HepG2 (cell line): ENCODE data around the gene NXPE3.
"Not testable (repeated sequence)": the region's sequence is repeated elsewhere in the genome, so short reads cannot be mapped to it uniquely, and the experiment has no call there.

ENCODE experiments used
- AHR ChIP-seq: IDR thresholded peaks from 2 replicates; pipeline ENCODE4 v1.6.1; 2018; ENCODE audit warnings: missing genetic modification reagents, missing compliant biosample characterization
- EZH2 ChIP-seq: conservative IDR thresholded peaks from 2 replicates; pipeline ENCODE4 v1.6.1; 2012; ENCODE audit warnings: mild to moderate bottlenecking, low read depth, low read length, moderate library complexity
- FOSL1 ChIP-seq: sonication (generic); formaldehyde crosslinking; IDR thresholded peaks from 2 replicates; pipeline ENCODE4 v1.9.0; 2021; ENCODE audit warnings: missing genetic modification reagents, borderline replicate concordance
- HNRNPH1 ChIP-seq: fragments of 200-400 bp; formaldehyde crosslinking; optimal IDR thresholded peaks from 2 replicates; pipeline ENCODE3; 2017; ENCODE audit warnings: mild to moderate bottlenecking, low read depth, low read length
- MXI1 ChIP-seq: IDR thresholded peaks from 3 replicates; pipeline ENCODE4 v1.6.1; 2012; ENCODE audit warnings: low read depth, low read length, inconsistent platforms, borderline replicate concordance
- NCOA2 ChIP-seq: sonication (generic); formaldehyde crosslinking; IDR thresholded peaks from 2 replicates; pipeline ENCODE4 v1.8.0; 2022; ENCODE audit warnings: inconsistent platforms
- PLRG1 ChIP-seq: fragments of 450-650 bp; conservative IDR thresholded peaks from 2 replicates; pipeline ENCODE4 v1.6.1; 2016
- RELA ChIP-seq: sonication (generic); formaldehyde crosslinking; IDR thresholded peaks from 2 replicates; pipeline ENCODE4 v1.4.0; 2020; ENCODE audit warnings: missing genetic modification reagents
- ZNF143 ChIP-seq: sonication (generic); formaldehyde crosslinking; IDR thresholded peaks from 2 replicates; pipeline ENCODE4 v1.4.0; 2020; ENCODE audit warnings: missing genetic modification reagents
- ZNF232 ChIP-seq: sonication (generic); formaldehyde crosslinking; IDR thresholded peaks from 2 replicates; pipeline ENCODE4 v1.4.0; 2020; ENCODE audit warnings: missing genetic modification reagents, borderline replicate concordance
- ZNF253 ChIP-seq: sonication (generic); formaldehyde crosslinking; IDR thresholded peaks from 2 replicates; pipeline ENCODE4 v1.8.0; 2022; ENCODE audit warnings: mild to moderate bottlenecking, missing genetic modification reagents, borderline replicate concordance
- ZNF501 ChIP-seq: sonication (generic); formaldehyde crosslinking; IDR thresholded peaks from 2 replicates; pipeline ENCODE4 v1.5.1; 2020; ENCODE audit warnings: mild to moderate bottlenecking, moderate library complexity, missing genetic modification reagents
- TF ChIP-seq, protein P1 (sequence below): sonication (generic); formaldehyde crosslinking; IDR thresholded peaks from 2 replicates; pipeline ENCODE4 v1.5.0; 2020; ENCODE audit warnings: mild to moderate bottlenecking, missing genetic modification reagents, moderate library complexity
- TF ChIP-seq, protein P2 (sequence below): sonication (generic); formaldehyde crosslinking; IDR thresholded peaks from 2 replicates; pipeline ENCODE4 v1.4.0; 2020; ENCODE audit warnings: missing genetic modification reagents

DNA sequence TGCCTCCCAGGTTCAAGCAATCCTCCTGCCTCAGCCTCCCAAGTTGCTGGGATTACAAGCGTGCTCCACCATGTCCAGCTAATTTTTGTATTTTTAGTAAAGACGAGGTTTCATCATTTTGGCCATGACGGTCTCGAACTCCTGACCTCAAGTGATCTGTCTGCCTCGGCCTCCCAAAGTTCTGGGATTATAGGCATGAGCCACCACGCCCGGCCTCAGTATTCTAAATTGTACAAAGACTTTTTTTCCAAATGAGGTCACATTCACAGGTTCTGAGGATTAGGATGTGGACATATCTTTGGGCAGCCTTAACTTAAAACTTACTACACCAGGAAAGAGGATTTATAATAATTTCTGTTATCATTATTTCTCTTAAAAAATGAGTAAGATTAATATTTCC, 85.9 kb downstream of the NXPE3 start:
- not testable (repeated sequence) for TF ChIP-seq RELA (CRISPR knock-in tag); ZNF253 (CRISPR knock-in tag); AHR (CRISPR knock-in tag); ZNF501 (CRISPR knock-in tag); MXI1; EZH2; HNRNPH1; NCOA2 (CRISPR knock-in tag); ZNF143 (CRISPR knock-in tag); ZNF232; FOSL1 (CRISPR knock-in tag); PLRG1
- TF ChIP-seq, protein P1, sequence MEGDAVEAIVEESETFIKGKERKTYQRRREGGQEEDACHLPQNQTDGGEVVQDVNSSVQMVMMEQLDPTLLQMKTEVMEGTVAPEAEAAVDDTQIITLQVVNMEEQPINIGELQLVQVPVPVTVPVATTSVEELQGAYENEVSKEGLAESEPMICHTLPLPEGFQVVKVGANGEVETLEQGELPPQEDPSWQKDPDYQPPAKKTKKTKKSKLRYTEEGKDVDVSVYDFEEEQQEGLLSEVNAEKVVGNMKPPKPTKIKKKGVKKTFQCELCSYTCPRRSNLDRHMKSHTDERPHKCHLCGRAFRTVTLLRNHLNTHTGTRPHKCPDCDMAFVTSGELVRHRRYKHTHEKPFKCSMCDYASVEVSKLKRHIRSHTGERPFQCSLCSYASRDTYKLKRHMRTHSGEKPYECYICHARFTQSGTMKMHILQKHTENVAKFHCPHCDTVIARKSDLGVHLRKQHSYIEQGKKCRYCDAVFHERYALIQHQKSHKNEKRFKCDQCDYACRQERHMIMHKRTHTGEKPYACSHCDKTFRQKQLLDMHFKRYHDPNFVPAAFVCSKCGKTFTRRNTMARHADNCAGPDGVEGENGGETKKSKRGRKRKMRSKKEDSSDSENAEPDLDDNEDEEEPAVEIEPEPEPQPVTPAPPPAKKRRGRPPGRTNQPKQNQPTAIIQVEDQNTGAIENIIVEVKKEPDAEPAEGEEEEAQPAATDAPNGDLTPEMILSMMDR (CRISPR knock-in tag) = not testable (repeated sequence)
- TF ChIP-seq, protein P2, sequence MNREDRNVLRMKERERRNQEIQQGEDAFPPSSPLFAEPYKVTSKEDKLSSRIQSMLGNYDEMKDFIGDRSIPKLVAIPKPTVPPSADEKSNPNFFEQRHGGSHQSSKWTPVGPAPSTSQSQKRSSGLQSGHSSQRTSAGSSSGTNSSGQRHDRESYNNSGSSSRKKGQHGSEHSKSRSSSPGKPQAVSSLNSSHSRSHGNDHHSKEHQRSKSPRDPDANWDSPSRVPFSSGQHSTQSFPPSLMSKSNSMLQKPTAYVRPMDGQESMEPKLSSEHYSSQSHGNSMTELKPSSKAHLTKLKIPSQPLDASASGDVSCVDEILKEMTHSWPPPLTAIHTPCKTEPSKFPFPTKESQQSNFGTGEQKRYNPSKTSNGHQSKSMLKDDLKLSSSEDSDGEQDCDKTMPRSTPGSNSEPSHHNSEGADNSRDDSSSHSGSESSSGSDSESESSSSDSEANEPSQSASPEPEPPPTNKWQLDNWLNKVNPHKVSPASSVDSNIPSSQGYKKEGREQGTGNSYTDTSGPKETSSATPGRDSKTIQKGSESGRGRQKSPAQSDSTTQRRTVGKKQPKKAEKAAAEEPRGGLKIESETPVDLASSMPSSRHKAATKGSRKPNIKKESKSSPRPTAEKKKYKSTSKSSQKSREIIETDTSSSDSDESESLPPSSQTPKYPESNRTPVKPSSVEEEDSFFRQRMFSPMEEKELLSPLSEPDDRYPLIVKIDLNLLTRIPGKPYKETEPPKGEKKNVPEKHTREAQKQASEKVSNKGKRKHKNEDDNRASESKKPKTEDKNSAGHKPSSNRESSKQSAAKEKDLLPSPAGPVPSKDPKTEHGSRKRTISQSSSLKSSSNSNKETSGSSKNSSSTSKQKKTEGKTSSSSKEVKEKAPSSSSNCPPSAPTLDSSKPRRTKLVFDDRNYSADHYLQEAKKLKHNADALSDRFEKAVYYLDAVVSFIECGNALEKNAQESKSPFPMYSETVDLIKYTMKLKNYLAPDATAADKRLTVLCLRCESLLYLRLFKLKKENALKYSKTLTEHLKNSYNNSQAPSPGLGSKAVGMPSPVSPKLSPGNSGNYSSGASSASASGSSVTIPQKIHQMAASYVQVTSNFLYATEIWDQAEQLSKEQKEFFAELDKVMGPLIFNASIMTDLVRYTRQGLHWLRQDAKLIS (CRISPR knock-in tag) = not testable (repeated sequence)
